HTERT RPE-1 (cell line): ENCODE results near the gene PRKCQ.
"Not testable (repeated sequence)": the region's sequence is repeated elsewhere in the genome, so short reads cannot be mapped to it uniquely, and the experiment has no call there.

Experiments used
- in situ Hi-C: fragments of 300-500 bp; cut with MboI; formaldehyde crosslinking; loops from 4 replicates; pipeline ENCODE4 v1.14.3; 2020; ENCODE audit warnings: low sequenced_read_pairs

The PRKCQ gene

DNA sequence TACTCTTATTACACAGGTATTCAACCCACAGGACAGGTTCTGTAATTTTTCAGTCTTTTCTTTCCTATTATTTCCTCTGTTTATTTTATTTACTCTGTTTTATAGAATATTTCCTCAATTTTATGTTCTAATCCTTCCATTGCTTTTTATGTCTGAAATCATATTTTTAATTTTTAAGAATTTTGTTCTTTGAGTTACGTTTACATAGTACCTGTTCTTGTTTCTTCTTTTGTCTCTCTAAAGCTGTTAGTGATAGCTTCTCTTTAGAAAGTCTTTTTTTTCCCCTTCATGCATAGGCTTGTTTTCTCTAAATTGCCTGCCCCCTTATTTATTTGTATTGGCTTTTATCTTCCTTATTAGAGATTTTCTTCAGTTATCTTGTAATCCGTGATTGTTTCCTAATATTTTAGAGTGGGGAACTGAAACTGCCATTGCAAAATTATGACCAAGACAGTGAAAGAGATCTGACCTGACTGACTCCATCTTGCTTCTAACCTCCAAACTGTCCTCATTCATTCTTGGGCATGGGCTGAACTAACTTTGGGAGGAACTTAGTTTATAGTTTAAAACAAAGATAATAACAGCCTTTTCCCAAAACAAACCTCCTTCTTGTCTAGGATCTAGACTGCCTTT is 189.7 kb downstream of the PRKCQ start:
- in situ Hi-C loops, result no loop called here

DNA sequence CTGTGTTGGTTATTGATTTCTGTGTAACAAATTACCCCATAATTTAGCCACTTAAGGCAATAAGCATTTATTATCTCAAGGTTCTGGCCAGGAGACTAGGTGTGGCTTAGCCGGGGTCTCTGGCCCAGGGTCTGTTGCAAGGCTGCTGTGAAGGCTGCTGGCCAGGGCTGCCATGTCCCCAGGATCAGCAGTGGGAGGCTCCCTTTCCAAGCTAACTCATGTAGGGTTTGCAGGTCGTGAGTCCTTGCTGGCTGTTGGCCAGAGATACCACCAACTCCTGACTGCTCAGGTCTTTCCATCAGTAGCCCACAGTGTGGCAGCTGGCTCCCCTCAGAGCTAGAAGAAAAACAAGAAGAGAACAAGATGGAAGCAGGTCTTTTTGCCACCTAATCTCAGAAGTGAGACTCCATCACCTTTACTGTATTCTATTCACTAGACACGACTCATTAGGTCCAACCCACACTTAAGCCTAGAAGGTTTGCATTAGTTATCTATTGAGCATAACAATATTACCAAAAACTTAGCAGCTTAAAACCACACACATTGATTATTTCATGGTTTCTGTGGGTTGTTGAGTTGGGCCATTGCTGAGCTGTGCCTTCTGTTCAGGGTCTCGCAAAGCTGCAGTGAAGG is 191.7 kb downstream of the PRKCQ start:
- in situ Hi-C loops, result no loop called here

DNA sequence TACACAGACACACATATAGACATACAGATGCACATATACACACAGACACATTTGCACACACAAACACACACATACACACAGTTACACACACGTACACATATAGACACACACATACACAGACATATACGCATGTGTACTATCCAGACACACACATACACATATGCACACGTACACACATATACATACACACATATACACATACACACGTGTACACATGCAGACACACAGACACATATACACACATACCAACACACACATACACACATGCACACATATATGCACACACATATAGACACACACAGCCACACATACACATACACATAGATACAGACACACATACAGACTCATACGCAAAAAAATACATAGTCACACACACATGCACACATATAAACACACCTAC is 193.1 kb downstream of the PRKCQ start:
- in situ Hi-C loops, result no loop called here

DNA sequence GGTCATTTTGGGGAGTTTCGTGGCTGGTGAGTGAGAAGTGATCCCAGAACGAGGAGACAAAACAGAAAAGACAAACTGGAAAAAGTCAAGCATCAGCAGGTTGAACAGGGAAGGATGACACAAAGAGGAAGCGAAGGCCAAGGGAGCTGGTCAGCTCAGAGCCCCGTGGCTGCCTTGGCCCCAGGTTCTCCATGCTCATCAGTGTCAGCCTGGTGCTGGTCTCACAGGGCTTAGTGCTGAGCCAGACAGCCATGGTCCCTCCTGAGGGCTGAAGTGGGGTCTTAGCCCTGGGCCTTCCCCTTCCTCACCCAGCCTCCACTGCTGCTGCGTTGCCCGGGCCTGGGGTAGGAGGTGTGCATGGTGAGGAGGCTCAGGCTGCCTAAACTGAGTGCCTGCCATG is 193.7 kb downstream of the PRKCQ start:
- in situ Hi-C loops, result no loop called here

DNA sequence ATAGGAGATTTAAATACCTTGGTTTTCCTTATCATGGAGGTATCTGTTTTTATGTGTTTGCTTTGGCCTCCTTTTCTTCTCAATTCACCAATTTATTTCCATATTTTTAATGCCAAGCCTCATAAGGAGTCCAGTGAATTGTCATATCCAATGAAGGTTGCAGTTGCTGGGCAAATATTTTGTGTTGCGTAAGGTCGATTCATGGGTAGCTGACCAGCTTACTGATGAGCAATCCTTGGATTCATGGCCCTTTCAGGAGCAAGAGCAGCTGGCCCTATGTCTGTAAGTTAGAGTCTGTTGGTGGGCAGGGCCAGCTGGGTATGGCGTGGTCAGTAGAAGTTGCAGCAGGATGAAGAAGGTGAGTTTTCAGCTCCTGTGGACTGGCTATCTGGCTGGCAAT is 194.4 kb downstream of the PRKCQ start:
- in situ Hi-C loops, result no loop called here

DNA sequence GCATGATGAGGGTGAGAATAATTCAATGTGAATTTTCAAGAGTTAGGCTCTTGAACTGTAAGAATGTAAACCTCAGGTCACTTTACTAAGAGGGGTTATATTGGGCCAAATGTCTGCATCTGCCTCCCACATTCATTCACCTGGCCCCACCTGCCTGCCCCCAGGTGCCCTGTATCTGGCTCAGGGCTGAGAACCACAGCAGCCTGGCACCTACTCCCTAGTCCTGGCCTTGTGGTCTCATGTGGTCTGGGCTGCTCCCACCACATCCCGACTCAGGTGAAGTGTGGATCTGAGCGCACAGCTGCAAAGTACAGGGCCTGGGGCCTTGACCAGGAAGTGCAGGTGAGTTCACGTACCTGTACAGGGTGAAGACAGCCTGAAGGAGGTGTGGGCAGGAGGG is 195.2 kb downstream of the PRKCQ start:
- in situ Hi-C loops, result no loop called here

DNA sequence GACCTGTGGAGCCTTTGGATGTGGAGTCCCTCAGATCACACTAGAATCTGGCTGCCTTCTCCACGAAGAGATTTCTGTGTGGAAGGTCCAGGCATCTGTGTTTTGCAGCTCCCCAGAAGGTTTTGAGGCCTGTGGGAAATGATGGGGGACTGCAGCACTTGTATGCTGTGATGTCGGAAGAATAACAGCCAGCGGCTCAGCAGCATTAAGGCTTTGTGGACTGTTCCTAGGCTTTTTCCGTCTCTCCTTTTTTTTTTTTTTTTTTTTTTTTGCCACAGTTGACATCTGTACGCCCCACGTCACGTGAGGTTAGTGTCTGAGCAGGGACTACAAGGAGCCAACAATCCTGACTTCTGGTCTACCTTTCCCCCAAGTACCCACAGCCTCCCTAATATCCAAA is 196.0 kb downstream of the PRKCQ start:
- in situ Hi-C loops, result no loop called here

DNA sequence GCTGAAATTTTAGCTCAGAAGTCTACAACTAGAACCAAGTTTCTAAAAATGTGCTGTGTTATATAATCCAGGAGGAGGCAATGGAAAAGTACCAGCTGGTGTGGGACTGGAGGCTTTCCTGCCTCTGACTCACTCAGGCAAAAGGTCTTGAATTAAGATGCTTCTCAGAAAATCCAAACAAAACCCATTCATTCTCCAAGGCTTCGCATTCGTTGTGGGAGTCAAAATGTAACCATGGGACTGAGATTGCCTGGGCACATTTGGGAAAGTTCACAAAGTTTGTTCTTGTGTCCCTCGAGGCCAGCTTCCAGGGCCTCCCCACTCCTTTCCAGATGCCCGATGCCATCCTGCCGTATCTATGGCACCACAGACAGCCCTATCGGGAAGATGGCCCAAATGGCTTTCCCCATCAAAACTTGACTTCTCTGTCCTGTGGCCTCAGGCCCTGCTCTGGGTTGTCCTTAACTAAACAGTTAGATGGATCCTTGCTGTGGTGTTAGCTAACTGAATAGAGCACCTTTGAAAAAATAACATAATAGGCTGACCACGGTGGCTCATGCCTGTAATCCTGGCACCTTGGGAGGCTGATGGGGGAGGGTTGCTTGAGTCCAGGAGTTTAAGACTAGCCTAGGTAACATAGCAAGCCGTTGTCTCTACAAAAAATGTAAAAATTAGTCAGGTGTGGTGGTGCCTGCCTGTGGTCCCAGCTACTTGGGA is 196.8 kb downstream of the PRKCQ start:
- in situ Hi-C loops, result no loop called here

DNA sequence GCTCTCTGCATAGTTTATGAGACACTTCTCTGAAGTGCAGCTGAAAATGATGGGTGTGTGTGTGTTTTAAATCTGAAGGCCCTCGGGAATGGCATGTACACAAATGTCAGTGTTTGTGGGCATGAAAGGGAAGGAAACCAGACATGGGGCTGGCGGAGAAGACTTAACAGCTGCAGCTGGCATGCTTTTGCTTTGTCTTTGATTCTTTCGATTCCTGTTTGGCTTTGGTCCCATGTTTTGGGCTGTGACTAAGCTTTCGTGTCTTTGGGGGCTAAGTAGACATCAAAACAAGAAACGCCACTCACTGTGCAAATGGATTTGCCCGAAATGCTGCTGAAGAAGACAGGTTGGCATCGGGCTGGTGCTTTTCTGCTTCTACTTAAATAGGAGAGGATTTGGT is 198.0 kb downstream of the PRKCQ start:
- in situ Hi-C loops, result no loop called here

DNA sequence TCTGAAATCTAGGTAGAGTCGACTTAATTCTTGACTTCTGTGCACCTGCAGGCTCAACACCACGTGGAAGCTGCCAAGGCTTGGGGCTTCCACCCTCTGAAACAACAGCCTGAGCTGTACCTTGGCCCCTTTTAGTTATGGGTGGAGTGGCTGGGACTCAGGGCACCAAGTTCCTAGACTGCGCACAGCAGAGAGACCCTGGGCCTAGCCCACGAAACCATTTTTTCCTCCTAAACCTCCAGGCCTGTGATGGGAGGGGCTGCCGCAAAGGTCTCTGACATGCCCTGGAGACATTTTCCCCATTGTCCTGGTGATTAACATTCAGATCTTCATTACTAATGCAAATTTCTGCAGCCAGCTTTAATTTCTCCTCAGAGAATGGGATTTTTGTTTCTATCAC is 199.6 kb downstream of the PRKCQ start:
- in situ Hi-C loops, result not testable (repeated sequence)

DNA sequence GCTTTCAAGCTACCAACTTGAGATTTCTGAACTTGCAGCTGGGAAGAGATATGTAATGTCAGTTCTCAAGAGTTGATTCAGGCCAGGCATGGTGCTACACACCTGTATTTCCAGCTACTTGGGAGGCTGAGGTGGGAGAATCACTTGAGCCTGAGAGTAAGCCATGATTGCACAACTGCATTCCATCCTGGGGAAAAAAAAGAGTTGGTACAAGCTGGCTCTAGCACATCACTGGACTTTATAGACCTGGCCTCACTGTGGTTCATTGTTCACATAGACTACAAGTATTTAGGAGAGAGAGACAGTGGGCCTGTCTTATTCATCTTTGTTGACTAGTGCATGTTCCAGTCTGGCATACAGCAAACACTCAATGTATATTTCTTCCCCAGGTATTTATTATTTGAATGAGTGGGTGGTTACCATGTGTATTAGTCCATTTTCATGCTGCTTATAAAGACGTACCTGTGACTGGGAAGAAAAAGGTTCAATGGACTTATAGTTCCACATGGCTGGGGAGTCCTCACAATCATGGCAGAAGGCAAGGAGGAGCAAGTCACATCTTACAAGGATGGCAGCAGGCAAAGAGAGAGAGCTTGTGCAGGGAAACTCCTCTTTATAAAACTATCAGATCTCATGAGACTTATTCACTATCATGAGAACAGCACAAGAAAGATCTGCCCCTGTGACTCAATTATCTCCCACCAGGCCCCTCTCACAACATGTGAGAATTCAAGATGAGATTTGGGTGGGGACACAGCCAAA is 200.9 kb downstream of the PRKCQ start:
- in situ Hi-C loops, result no loop called here
